Small intestine (tissue), 7 donors: ENCODE results near the gene GUCY2C. TPM values are rescaled to one million over a fixed set of nuclear protein-coding genes. Genes with fewer than 3 reads are reported as not detected.
A peak's percentile ranks its signal among the peaks of the same experiment; 100 is the strongest.

ENCODE experiments used
- DNase-seq, 2 donors: peaks; one replicate each; pipeline versions ENCODE4 v3.0.0 to v3.0.0-alpha.2; 2013
- FAIRE-seq: peaks from 2 replicates; lab custom pipeline; 2012; peaks lifted over from hg19 to GRCh38; lab: Jason Lieb, UNC
- H3K27ac ChIP-seq, 3 donors: one replicate each; pipeline ENCODE4 v1.5.1; 2013; ENCODE audit warnings: low read length in 2 of 3, mild to moderate bottlenecking in 2 of 3, control low read depth in 1 of 3, inconsistent platforms in 1 of 3, low read depth in 1 of 3, moderate library complexity in 1 of 3
- H3K27me3 ChIP-seq, 3 donors: one replicate each; pipeline ENCODE4 v1.6.1; 2013; ENCODE audit warnings: low read length in 3 of 3, inconsistent platforms in 1 of 3; ENCODE audit not compliant: control insufficient read depth in 3 of 3, insufficient read depth in 3 of 3
- H3K36me3 ChIP-seq, 3 donors: one replicate each; pipeline ENCODE4 v1.6.1; 2013; ENCODE audit warnings: low read length in 3 of 3, inconsistent platforms in 1 of 3, low read depth in 1 of 3, mild to moderate bottlenecking in 1 of 3, moderate library complexity in 1 of 3; ENCODE audit not compliant: control insufficient read depth in 3 of 3, insufficient read depth in 2 of 3
- H3K4me1 ChIP-seq, 3 donors: one replicate each; pipeline ENCODE4 v1.6.1; 2013; ENCODE audit warnings: low read length in 2 of 3, inconsistent platforms in 1 of 3, low read depth in 1 of 3, mild to moderate bottlenecking in 1 of 3, moderate library complexity in 1 of 3; ENCODE audit not compliant: control insufficient read depth in 3 of 3, insufficient read depth in 2 of 3
- H3K4me3 ChIP-seq, 3 donors: one replicate each; pipeline ENCODE4 v1.5.1; 2013; ENCODE audit warnings: low read length in 3 of 3, control low read depth in 1 of 3, inconsistent platforms in 1 of 3, low read depth in 1 of 3, mild to moderate bottlenecking in 1 of 3, moderate library complexity in 1 of 3
- H3K9me3 ChIP-seq, 2 donors: one replicate each; pipeline ENCODE4 v1.6.1; 2013; ENCODE audit warnings: low read depth in 1 of 2, low read length in 1 of 2; ENCODE audit not compliant: control insufficient read depth in 2 of 2, insufficient read depth in 1 of 2
- WGBS, 3 donors: extraction: QIAGEN DNeasy Blood & Tissue Kit; methylation state at CpG; one replicate each; pipeline ENCODE4 v1.1.7; 2013; 5-methylcytosine and 5-hydroxymethylcytosine counted together
- polyA plus RNA-seq, 4 donors: library from polyadenylated mRNA; stranded (reverse) in 3 of 4; unstranded in 1 of 4; fragments of 200-250 nt in 3 of 4; fragments of 120-200 nt in 1 of 4; gene quantifications; one replicate each; pipeline versions ENCODE4 v1.2.1 to v1.2.3, GENCODE V29; 2013
- donor health status: healthy with polysubstance abuse.
- donor health status: control.
- donor health status: control.
- donor health status: Bipolar disorder and iron deficiency.
- donor health status: healthy.

GUCY2C gene
- polyA plus RNA-seq, 4 donors = 34.9 to 105 (median 51.8) TPM

DNA sequence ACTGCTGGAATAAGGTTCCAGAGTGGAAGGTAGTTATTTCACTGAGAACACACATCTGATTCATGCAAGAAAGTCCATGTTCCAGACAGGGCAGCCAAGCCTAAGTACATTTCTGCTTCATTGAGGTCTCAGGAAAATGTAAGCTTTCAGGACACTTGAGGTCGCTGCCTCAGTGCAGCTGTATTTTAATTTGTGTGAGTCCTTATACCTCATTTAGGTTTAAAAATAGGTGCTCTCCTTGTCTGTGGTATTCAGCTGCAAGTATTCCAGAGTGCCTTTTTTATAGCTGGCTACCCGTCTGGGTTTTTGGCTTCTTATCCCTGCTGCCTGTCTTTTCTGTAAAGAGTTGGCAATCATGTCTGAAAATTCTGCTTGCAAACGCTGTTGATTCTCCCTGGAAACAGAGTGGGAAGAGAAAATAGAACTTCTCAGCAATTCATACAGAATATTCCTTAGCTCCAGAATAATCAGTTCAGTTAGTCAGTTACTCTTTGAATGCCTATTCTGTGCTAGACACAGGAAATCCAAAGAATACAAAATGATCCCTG, 83.4 kb downstream of the GUCY2C start:
- no peak overlapping the region for H3K27ac ChIP-seq

GRCh38 chr12:14612250-14612649, 84.1 kb downstream of the GUCY2C start:
- WGBS, 3 donors = 87 to 92% (median 91%) methylated on average over 3 of the region's 3 CpGs
- no peaks in the 10 kb centered on the region for H3K27me3 ChIP-seq
- H3K4me3 ChIP-seq = no peak overlapping the region
- H3K4me1 ChIP-seq = no peaks in the 10 kb centered on the region
- H3K27ac ChIP-seq = no peak overlapping the region
- FAIRE-seq = no peak
- peaks cover 0 to 15% of the 10 kb centered on the region in 2 donors for H3K9me3 ChIP-seq
- peaks cover 3 to 33% (median 15%) of the 10 kb centered on the region in 3 donors for H3K36me3 ChIP-seq
- peak in 1 of 2 donors; percentile 68 for DNase-seq

More for the DNA sequence above, 83.4 kb downstream of the GUCY2C start:
- H3K36me3 ChIP-seq = peaks cover 3 to 36% (median 19%) of the 10 kb centered on the region in 3 donors
- peaks cover 0 to 15% of the 10 kb centered on the region in 2 donors for H3K9me3 ChIP-seq
- no peak overlapping the region for H3K4me3 ChIP-seq
- DNase-seq = no peak
- H3K27me3 ChIP-seq = no peaks in the 10 kb centered on the region
- H3K4me1 ChIP-seq = no peaks in the 10 kb centered on the region
- 57 to 84% (median 70%) methylated on average over 3 of the region's 3 CpGs for WGBS, 3 donors
- FAIRE-seq = no peak

GRCh38 chr12:14611640-14612203, 84.7 kb downstream of the GUCY2C start:
- peaks cover 0 to 15% of the 10 kb centered on the region in 2 donors for H3K9me3 ChIP-seq
- H3K27me3 ChIP-seq = no peaks in the 10 kb centered on the region
- H3K36me3 ChIP-seq = peaks cover 3 to 28% (median 10%) of the 10 kb centered on the region in 3 donors
- H3K4me1 ChIP-seq = no peaks in the 10 kb centered on the region
- no peak overlapping the region for H3K4me3 ChIP-seq
- DNase-seq (peak in 1 of 2 donors; percentile 43), FAIRE-seq (no peak)
- WGBS, 3 donors = 93 to 99% (median 95%) methylated on average over 3 of the region's 3 CpGs
- no peak overlapping the region for H3K27ac ChIP-seq

- H3K36me3 ChIP-seq = peaks cover 0 to 3% (median 2%) of the 10 kb centered on the region in 3 donors
- FAIRE-seq (no peak), DNase-seq (no peak)
- peaks cover 0 to 10% of the 10 kb centered on the region in 2 donors for H3K9me3 ChIP-seq
- H3K27ac ChIP-seq = no peak overlapping the region
- H3K4me1 ChIP-seq = no peaks in the 10 kb centered on the region
- no peaks in the 10 kb centered on the region for H3K27me3 ChIP-seq
- no peak overlapping the region for H3K4me3 ChIP-seq
Observed at GRCh38 chr12:14607568-14607967, 88.8 kb downstream of the GUCY2C start.

DNA sequence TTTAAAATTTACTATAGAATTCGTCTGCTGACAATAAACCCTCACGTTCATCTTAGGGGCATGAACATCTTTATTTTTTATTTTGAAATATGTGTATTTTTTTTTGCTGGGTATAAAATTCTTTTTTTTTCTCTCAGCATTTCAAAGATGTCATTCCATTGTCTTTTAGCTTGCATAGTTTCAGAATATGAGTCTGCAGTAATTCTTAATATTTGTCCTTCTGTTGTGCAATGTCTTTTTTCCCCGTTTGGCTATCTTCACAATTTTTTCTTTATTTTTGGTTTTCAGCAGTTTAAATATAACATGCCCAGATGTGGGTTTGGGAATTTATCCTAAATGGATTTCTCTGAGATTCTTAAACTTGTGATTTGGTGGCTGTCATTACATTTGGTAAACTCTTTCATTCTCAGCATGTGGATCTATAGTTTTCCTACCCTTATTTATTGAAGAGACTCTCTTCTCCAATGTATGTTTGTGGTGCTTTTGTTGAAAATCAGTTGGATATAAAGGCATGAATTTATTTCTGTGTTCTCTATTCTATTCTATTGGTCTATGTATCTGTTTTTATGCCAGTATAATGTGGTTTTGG, 90.9 kb downstream of the GUCY2C start:
- Histone ChIP-seq H3K4me3 (no peak overlapping the region), H3K4me1 (no peaks in the 10 kb centered on the region), H3K9me3 (no peaks in the 10 kb centered on the region), H3K36me3 (no peaks in the 10 kb centered on the region), H3K27ac (no peak overlapping the region), H3K27me3 (no peaks in the 10 kb centered on the region)
- no peak for FAIRE-seq
- 76 to 88% (median 80%) methylated on average over 3 of the region's 3 CpGs for WGBS, 3 donors
- no peak for DNase-seq

- Histone ChIP-seq H3K27ac (no peak overlapping the region), H3K27me3 (no peaks in the 10 kb centered on the region), H3K4me1 (no peaks in the 10 kb centered on the region), H3K4me3 (no peak overlapping the region), H3K36me3 (no peaks in the 10 kb centered on the region), H3K9me3 (peaks cover 0 to 5% of the 10 kb centered on the region in 2 donors)
- no peak for DNase-seq
- WGBS, 3 donors = 66 to 72% (median 69%) methylated on average over 4 of the region's 4 CpGs
- FAIRE-seq = no peak
Observed at GRCh38 chr12:14601692-14602478, 94.5 kb downstream of the GUCY2C start.

- Histone ChIP-seq H3K9me3 (peaks cover 0 to 5% of the 10 kb centered on the region in 2 donors), H3K4me1 (no peaks in the 10 kb centered on the region), H3K27me3 (no peaks in the 10 kb centered on the region), H3K27ac (no peak overlapping the region), H3K36me3 (no peaks in the 10 kb centered on the region), H3K4me3 (no peak overlapping the region)
- WGBS, 3 donors = 92 to 96% (median 94%) methylated on average over 3 of the region's 3 CpGs
- no peak for FAIRE-seq
- no peak for DNase-seq
Observed at GRCh38 chr12:14597480-14597879, 98.9 kb downstream of the GUCY2C start.

- Histone ChIP-seq H3K36me3 (peaks cover 0 to 2% (median 0%) of the 10 kb centered on the region in 3 donors), H3K27me3 (no peaks in the 10 kb centered on the region), H3K9me3 (no peaks in the 10 kb centered on the region), H3K27ac (no peak overlapping the region), H3K4me3 (no peak overlapping the region), H3K4me1 (no peaks in the 10 kb centered on the region)
- DNase-seq = no peak
- no peak for FAIRE-seq
- WGBS, 3 donors = 53 to 71% (median 54%) methylated on average over 1 of the region's 1 CpG
Observed at GRCh38 chr12:14591719-14592118, 104.7 kb downstream of the GUCY2C start.
